H1 (cell line): ENCODE measurements around the gene KLHL7. TPM values are rescaled to one million over a fixed set of nuclear protein-coding genes. Genes with fewer than 3 reads are reported as not detected.

ENCODE experiments used
- CTCF ChIA-PET: fragments of 300-600 bp; sonication (Branson Sonifier 250); formaldehyde crosslinking; loops from one replicate; lab custom pipeline; 2021; ENCODE audit not compliant: partially characterized antibody; lab: Charles Lee
- POLR2A ChIA-PET: fragments of 300-600 bp; sonication (Branson Sonifier 250); formaldehyde crosslinking; loops from one replicate; lab custom pipeline; 2021; ENCODE audit warnings: inconsistent platforms; ENCODE audit not compliant: partially characterized antibody; lab: Charles Lee
- DNase-seq, 2 experiments: peaks; one replicate each; pipeline versions ENCODE4 v3.0.0 to v3.0.0-alpha.2; 2010 to 2022; ENCODE audit warnings: low spot score in 2 of 2, low read depth in 1 of 2, mixed read lengths in 1 of 2
- FAIRE-seq: peaks from 2 replicates; lab custom pipeline; 2011; peaks lifted over from hg19 to GRCh38; lab: Jason Lieb, UNC
- H2AFZ ChIP-seq: 2 replicates; pipeline ENCODE4 v1.8.1; 2012; ENCODE audit warnings: low read length, inconsistent platforms
- H2AK5ac ChIP-seq: 2 replicates; pipeline ENCODE4 v1.6.1; 2013; ENCODE audit warnings: low read depth, low read length
- H2BK120ac ChIP-seq: replicated peaks from 2 replicates; pipeline ENCODE3; 2013; ENCODE audit warnings: low read depth, low read length, inconsistent platforms
- H2BK12ac ChIP-seq: 2 replicates; pipeline ENCODE4 v1.6.1; 2013; ENCODE audit warnings: low read depth, low read length
- H2BK15ac ChIP-seq: 2 replicates; pipeline ENCODE4 v1.6.1; 2013; ENCODE audit warnings: low read length
- H2BK20ac ChIP-seq: 2 replicates; pipeline ENCODE4 v1.6.1; 2013; ENCODE audit warnings: low read length
- H2BK5ac ChIP-seq: 2 replicates; pipeline ENCODE4 v1.6.1; 2013; ENCODE audit warnings: low read depth, low read length
- H3K14ac ChIP-seq: 2 replicates; pipeline ENCODE4 v1.6.1; 2013; ENCODE audit warnings: inconsistent platforms; ENCODE audit not compliant: insufficient read length
- H3K18ac ChIP-seq: 2 replicates; pipeline ENCODE4 v1.6.1; 2013; ENCODE audit warnings: low read length; ENCODE audit errors: extremely low read depth
- H3K23ac ChIP-seq: 2 replicates; pipeline ENCODE4 v1.6.1; 2013; ENCODE audit warnings: inconsistent platforms; ENCODE audit not compliant: insufficient read length
- H3K23me2 ChIP-seq: 2 replicates; pipeline ENCODE4 v1.6.1; 2013; ENCODE audit warnings: low read depth, low read length
- H3K27ac ChIP-seq: 2 replicates; pipeline ENCODE4 v1.6.1; 2011; ENCODE audit warnings: low read depth, low read length, inconsistent platforms
- H3K27me3 ChIP-seq, 4 experiments: replicated peaks in 1 of 4; 1 replicate in 1 of 4; 2 replicates in 3 of 4; pipeline versions ENCODE4 v1.6.1 to v1.8.1; 2011 to 2013; ENCODE audit warnings: low read length in 3 of 4, mild to moderate bottlenecking in 3 of 4, inconsistent platforms in 2 of 4, mixed read lengths in 2 of 4, moderate library complexity in 1 of 4; ENCODE audit not compliant: control insufficient read depth in 3 of 4, insufficient read depth in 3 of 4; ENCODE audit errors: extremely low read depth in 1 of 4
- H3K36me3 ChIP-seq, 4 experiments: 2 replicates each; pipeline versions ENCODE4 v1.6.1 to v1.8.1; 2011 to 2013; ENCODE audit warnings: mild to moderate bottlenecking in 4 of 4, low read length in 3 of 4, moderate library complexity in 2 of 4, control low read depth in 1 of 4, inconsistent platforms in 1 of 4; ENCODE audit not compliant: insufficient read depth in 4 of 4, control insufficient read depth in 2 of 4
- H3K4ac ChIP-seq: replicated peaks from 2 replicates; pipeline ENCODE3; 2013; ENCODE audit warnings: low read length, low read depth, mixed read lengths, inconsistent platforms; ENCODE audit not compliant: insufficient read length
- H3K4me1 ChIP-seq, 4 experiments: replicated peaks in 1 of 4; 1 replicate in 1 of 4; 2 replicates in 3 of 4; pipeline versions ENCODE4 v1.6.1 to v1.8.1; 2011 to 2013; ENCODE audit warnings: low read length in 3 of 4, inconsistent platforms in 2 of 4, mixed read lengths in 1 of 4; ENCODE audit not compliant: insufficient read depth in 4 of 4, control insufficient read depth in 3 of 4
- H3K4me2 ChIP-seq, 2 experiments: 2 replicates each; pipeline versions ENCODE4 v1.6.1 to v1.8.1; 2011 to 2013; ENCODE audit warnings: low read depth in 2 of 2, low read length in 2 of 2, control low read depth in 1 of 2, inconsistent platforms in 1 of 2, mild to moderate bottlenecking in 1 of 2; ENCODE audit not compliant: insufficient read depth in 1 of 2
- H3K4me3 ChIP-seq, 4 experiments: fragments of 200-600, 300-600 bp in 1 of 4; sonication (generic), shearing (Covaris generic), sonication (Bioruptor Twin) in 1 of 4; 2 replicates each; pipeline versions ENCODE4 v1.5.1 to v1.8.1; 2011 to 2016; ENCODE audit warnings: low read length in 4 of 4, low read depth in 3 of 4, control low read depth in 2 of 4, inconsistent platforms in 2 of 4, mild to moderate bottlenecking in 2 of 4, mixed read lengths in 1 of 4, moderate library complexity in 1 of 4; ENCODE audit not compliant: insufficient read depth in 2 of 4; ENCODE audit errors: extremely low read depth in 1 of 4
- H3K56ac ChIP-seq: replicated peaks from 2 replicates; pipeline ENCODE3; 2013; ENCODE audit warnings: low read depth, mild to moderate bottlenecking, mixed read lengths, low read length, inconsistent platforms; ENCODE audit not compliant: insufficient read length
- H3K79me1 ChIP-seq: 2 replicates; pipeline ENCODE4 v1.6.1; 2013; ENCODE audit warnings: low read depth, low read length, control low read depth
- H3K79me2 ChIP-seq, 2 experiments: 2 replicates each; pipeline versions ENCODE4 v1.6.1 to v1.8.1; 2012 to 2013; ENCODE audit warnings: low read length in 2 of 2, mild to moderate bottlenecking in 2 of 2, inconsistent platforms in 1 of 2; ENCODE audit not compliant: insufficient read depth in 2 of 2, control insufficient read depth in 1 of 2
- H3K9ac ChIP-seq, 4 experiments: replicated peaks in 1 of 4; 1 replicate in 1 of 4; 2 replicates in 3 of 4; pipeline versions ENCODE4 v1.6.1 to v1.8.1; 2011 to 2013; ENCODE audit warnings: low read depth in 3 of 4, low read length in 3 of 4, control low read depth in 2 of 4, mild to moderate bottlenecking in 2 of 4, moderate library complexity in 2 of 4, inconsistent platforms in 1 of 4; ENCODE audit errors: extremely low read depth in 1 of 4
- H3K9me3 ChIP-seq, 2 experiments: 2 replicates each; pipeline versions ENCODE4 v1.6.1 to v1.8.1; 2012 to 2013; ENCODE audit warnings: mild to moderate bottlenecking in 2 of 2, moderate library complexity in 2 of 2, control low read depth in 1 of 2, inconsistent platforms in 1 of 2, low read depth in 1 of 2, low read length in 1 of 2, mixed read lengths in 1 of 2; ENCODE audit not compliant: insufficient read depth in 2 of 2
- H4K20me1 ChIP-seq, 2 experiments: replicated peaks in 1 of 2; 2 replicates each; pipeline versions ENCODE3 to v1.8.1; 2011 to 2013; ENCODE audit warnings: inconsistent platforms in 2 of 2, low read length in 2 of 2, mild to moderate bottlenecking in 1 of 2; ENCODE audit not compliant: insufficient read depth in 2 of 2, control insufficient read depth in 1 of 2
- H4K5ac ChIP-seq: 2 replicates; pipeline ENCODE4 v1.6.1; 2013; ENCODE audit warnings: low read length, low read depth, mixed read lengths, inconsistent platforms; ENCODE audit not compliant: insufficient read length
- H4K8ac ChIP-seq: 2 replicates; pipeline ENCODE4 v1.8.0; 2013; ENCODE audit warnings: mild to moderate bottlenecking, moderate library complexity, low read length, inconsistent platforms; ENCODE audit not compliant: insufficient read depth; ENCODE audit errors: extremely low read depth
- H4K91ac ChIP-seq: replicated peaks from 2 replicates; pipeline ENCODE3; 2013; ENCODE audit warnings: low read length, mixed read lengths, inconsistent platforms; ENCODE audit not compliant: insufficient read length
- ATF2 ChIP-seq: IDR thresholded peaks from 2 replicates; pipeline ENCODE4 v1.6.1; 2012; ENCODE audit warnings: low read length, inconsistent platforms
- BACH1 ChIP-seq: IDR thresholded peaks from 2 replicates; pipeline ENCODE4 v1.6.1; 2012; ENCODE audit warnings: low read length, improper control_type of control experiment
- HDAC2 ChIP-seq, 2 experiments: fragments of 300-600 bp in 1 of 2; sonication (generic) in 1 of 2; IDR thresholded peaks; 2 replicates each; pipeline ENCODE4 v1.6.1; 2011 to 2012; ENCODE audit warnings: low read depth in 2 of 2, low read length in 2 of 2, mild to moderate bottlenecking in 2 of 2, moderate library complexity in 2 of 2, borderline replicate concordance in 1 of 2, inconsistent platforms in 1 of 2
- MAFK ChIP-seq: IDR thresholded peaks from 2 replicates; pipeline ENCODE4 v1.6.1; 2012; ENCODE audit warnings: low read depth, mild to moderate bottlenecking, improper control_type of control experiment, low read length
- POU5F1 ChIP-seq: IDR thresholded peaks from 2 replicates; pipeline ENCODE4 v1.6.1; 2011; ENCODE audit warnings: low read depth, mild to moderate bottlenecking, low read length, moderate library complexity
- SIN3A ChIP-seq, 2 experiments: IDR thresholded peaks in 1 of 2; conservative IDR thresholded peaks in 1 of 2; 2 replicates each; pipeline ENCODE4 v1.6.1; 2011 to 2012; ENCODE audit warnings: low read length in 2 of 2, improper control_type of control experiment in 1 of 2, low read depth in 1 of 2, mild to moderate bottlenecking in 1 of 2
- SP2 ChIP-seq: IDR thresholded peaks from 2 replicates; pipeline ENCODE4 v1.6.1; 2012; ENCODE audit warnings: mild to moderate bottlenecking, low read length, inconsistent platforms
- TAF1 ChIP-seq: IDR thresholded peaks from 2 replicates; pipeline ENCODE4 v1.6.1; 2011; ENCODE audit warnings: mild to moderate bottlenecking, low read depth, low read length
- TAF7 ChIP-seq: optimal IDR thresholded peaks from 2 replicates; pipeline ENCODE3; 2011; ENCODE audit warnings: low read depth, mild to moderate bottlenecking, inconsistent platforms, low read length, moderate library complexity, borderline replicate concordance
- ZNF274 ChIP-seq: IDR thresholded peaks from 2 replicates; pipeline ENCODE4 v1.7.0; 2012; ENCODE audit warnings: low read length, borderline replicate concordance; ENCODE audit errors: extremely low read depth
- WGBS, 2 experiments: shearing (Covaris generic) in 1 of 2; methylation state at CpG; one replicate each; pipeline versions ENCODE4 v1.1.6 to v1.1.7; 2013 to 2015; ENCODE audit warnings: low lambda C conversion rate in 2 of 2, mixed read lengths in 2 of 2, inconsistent platforms in 1 of 2, low coverage in 1 of 2, missing lambda C conversion rate in 1 of 2; ENCODE audit not compliant: insufficient replicate concordance in 2 of 2, insufficient coverage in 1 of 2, insufficient read length in 1 of 2; ENCODE audit errors: extremely low coverage in 1 of 2, missing lambda C conversion rate in 1 of 2; 5-methylcytosine and 5-hydroxymethylcytosine counted together
- polyA plus RNA-seq, 7 experiments: library from polyadenylated mRNA; depleted of rRNA in 3 of 7; stranded (reverse) in 5 of 7; unstranded in 2 of 7; fragments of >200 nt in 5 of 7; fragments of 200-250 nt in 2 of 7; gene quantifications; 1 replicate in 5 of 7; 2 replicates in 1 of 7; 4 replicates in 1 of 7; pipeline versions ENCODE4 v1.2.1 to v1.2.3, GENCODE V29; 2011 to 2013; ENCODE audit warnings: missing spikeins in 2 of 7, mixed read lengths in 2 of 7
- total RNA-seq: library from RNA; stranded (reverse); fragmentation: NEBNext Ultra II Directional; extraction: Animal tissue kit (Norgen Biotek cat#: 25700); gene quantifications from 2 replicates; pipeline ENCODE4 v1.2.1, GENCODE V29; 2021

The KLHL7 gene
- total and polyA plus RNA-seq, 2 of the 8 experiments (the other 6 are each of a cell fraction or from before 2014, with no cell fraction given) = 65.3 to 115 TPM

- WGBS, 2 experiments = 91% methylated on average over 20 of the region's 20 CpGs; no CpG with 5 or more reads in 1 of the 2 experiments
- H3K23me2 ChIP-seq = peaks cover 5% of the 10 kb centered on the region; the same call in 1 of the 2 replicates
- peak overlapping the region; percentile 67 to 77 for H3K4me2 ChIP-seq
- no peak overlapping the region for H2AFZ ChIP-seq
- ChIA-PET CTCF (interaction anchor here (1.1 to 1.6 kb wide), 4 partner anchors 7 to 83 kb away, joined by 3 to 5 read pairs (median 4); no protein-coding TSS in a partner anchor), POLR2A (interaction anchor here (1.0 to 1.3 kb wide), 3 partner anchors 10 to 82 kb away, joined by 4 to 5 read pairs (median 4); no protein-coding TSS in a partner anchor)
- H4K20me1 ChIP-seq = no peaks in the 10 kb centered on the region
- H2BK20ac ChIP-seq = no peak overlapping the region
- DNase-seq = no peak
- H3K18ac ChIP-seq = no peak overlapping the region
- peaks cover 4 to 35% (median 17%) of the 10 kb centered on the region in 4 experiments; a peak in 5 of 8 replicates for H3K36me3 ChIP-seq
- peaks cover 9% of the 10 kb centered on the region; the same call in 1 of the 2 replicates for H3K79me1 ChIP-seq
- H2BK5ac ChIP-seq = no peak overlapping the region
- no peak overlapping the region for H2BK15ac ChIP-seq
- no peak overlapping the region for H2BK12ac ChIP-seq
- H3K23ac ChIP-seq = no peak overlapping the region
- peaks cover 0 to 34% of the 10 kb centered on the region in 2 experiments; a peak in 2 of 4 replicates for H3K79me2 ChIP-seq
- no peak overlapping the region for H4K8ac ChIP-seq
- H4K91ac ChIP-seq = no peak overlapping the region
- H3K9ac ChIP-seq = peak overlapping the region in 2 of 4 experiments; percentile 34 to 44; a peak in 2 of 7 replicates
- H3K9me3 ChIP-seq = no peaks in the 10 kb centered on the region
- H2AK5ac ChIP-seq = no peak overlapping the region
- H3K27me3 ChIP-seq = no peaks in the 10 kb centered on the region
- H3K4ac ChIP-seq = no peak overlapping the region
- no peak overlapping the region for H4K5ac ChIP-seq
- peaks cover 0 to 3% (median under 1%) of the 10 kb centered on the region in 4 experiments; a peak in 2 of 7 replicates for H3K4me1 ChIP-seq
- H3K27ac ChIP-seq = no peak overlapping the region
- no peak overlapping the region for H3K14ac ChIP-seq
- no peak for FAIRE-seq
- H2BK120ac ChIP-seq = no peak overlapping the region
- H3K56ac ChIP-seq = no peak overlapping the region
- H3K4me3 ChIP-seq = peak overlapping the region; percentile 50 to 96 (median 74); a peak in 7 of 8 replicates
- TF ChIP-seq POU5F1 (no peak), TAF7 (no peak), TAF1 (no peak), ATF2 (no peak), SIN3A (conservative IDR thresholded peaks at IDR 0.05 in 1 of 2, IDR thresholded peaks at IDR 0.05 in 1 of 2; ENCODE audit: low read depth in 1 of 2, low read length in 2 of 2) (no peak), MAFK (no peak), BACH1 (no peak), ZNF274 (no peak), SP2 (no peak), HDAC2 (IDR thresholded peaks at IDR 0.05; ENCODE audit: borderline replicate concordance in 1 of 2, low read depth in 2 of 2, low read length in 2 of 2) (no peak)
These were observed 77.9 kb downstream of the KLHL7 start for GRCh38 chr7:23183279-23184012.
